PFSK-1 (cell line): ENCODE measurements around the gene ALDH16A1.

ENCODE experiments used
- FOXP2 ChIP-seq: optimal IDR thresholded peaks from 2 replicates; pipeline ENCODE3; 2011; ENCODE audit warnings: borderline replicate concordance, control low read depth, inconsistent platforms; ENCODE audit not compliant: insufficient read depth; ENCODE audit errors: extremely low read length, extremely low read depth
- POLR2AphosphoS5 ChIP-seq: IDR thresholded peaks from 2 replicates; pipeline ENCODE4 v1.6.1; 2012; ENCODE audit warnings: low read depth, mild to moderate bottlenecking, control low read depth, low read length, moderate library complexity
- REST ChIP-seq, 2 experiments: IDR thresholded peaks; 2 replicates each; pipeline versions ENCODE4 v1.6.1 to v1.8.0; 2011 to 2012; ENCODE audit warnings: low read depth in 2 of 2, low read length in 2 of 2, control low read depth in 1 of 2, inconsistent platforms in 1 of 2, mild to moderate bottlenecking in 1 of 2, moderate library complexity in 1 of 2; ENCODE audit not compliant: insufficient read depth in 1 of 2
- SIN3A ChIP-seq: IDR thresholded peaks from 2 replicates; pipeline ENCODE4 v1.6.1; 2012; ENCODE audit warnings: mild to moderate bottlenecking, low read length, moderate library complexity, borderline replicate concordance; ENCODE audit not compliant: insufficient read depth
- TAF1 ChIP-seq: IDR thresholded peaks from 2 replicates; pipeline ENCODE4 v1.6.1; 2012; ENCODE audit warnings: low read length, control low read depth, borderline replicate concordance; ENCODE audit not compliant: insufficient read depth

The ALDH16A1 gene

GRCh38 chr19:49422407-49423070 is 30.5 kb upstream of the ALDH16A1 start:
- TF ChIP-seq POLR2AphosphoS5 (no peak), FOXP2 (peak; percentile 9)

- TF ChIP-seq SIN3A: no peak
Observed at GRCh38 chr19:49423071-49423984, 29.7 kb upstream of the ALDH16A1 start, which contains the start of gene PTH2. Gene PTH2 (minus strand): TSS chr19:49423441. CDS start chr19:49423339, 102 bp downstream.

DNA sequence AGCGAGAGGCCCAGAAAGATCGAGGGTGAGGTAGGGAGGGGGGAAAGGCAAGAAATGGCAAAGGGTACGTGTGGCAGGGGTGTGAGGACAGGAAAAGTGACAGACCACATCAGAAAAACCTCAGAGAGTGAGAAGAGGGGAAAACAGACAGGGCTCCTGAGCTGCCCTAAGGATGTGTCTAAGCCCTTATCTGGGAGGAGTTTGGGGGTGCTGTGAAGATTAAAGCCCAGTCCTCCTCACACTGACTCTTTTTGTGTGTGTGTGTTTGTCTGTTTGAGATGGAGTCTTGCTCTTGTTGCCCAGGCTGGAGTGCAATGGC is 29.1 kb upstream of the ALDH16A1 start:
- no peak for TF ChIP-seq TAF1
- no peak for TF ChIP-seq SIN3A
- no peak for TF ChIP-seq REST (IDR thresholded peaks at IDR 0.05; ENCODE audit: insufficient read depth in 1 of 2, low read depth in 2 of 2, low read length in 2 of 2)
- no peak for TF ChIP-seq FOXP2
- no peak for TF ChIP-seq POLR2AphosphoS5

DNA sequence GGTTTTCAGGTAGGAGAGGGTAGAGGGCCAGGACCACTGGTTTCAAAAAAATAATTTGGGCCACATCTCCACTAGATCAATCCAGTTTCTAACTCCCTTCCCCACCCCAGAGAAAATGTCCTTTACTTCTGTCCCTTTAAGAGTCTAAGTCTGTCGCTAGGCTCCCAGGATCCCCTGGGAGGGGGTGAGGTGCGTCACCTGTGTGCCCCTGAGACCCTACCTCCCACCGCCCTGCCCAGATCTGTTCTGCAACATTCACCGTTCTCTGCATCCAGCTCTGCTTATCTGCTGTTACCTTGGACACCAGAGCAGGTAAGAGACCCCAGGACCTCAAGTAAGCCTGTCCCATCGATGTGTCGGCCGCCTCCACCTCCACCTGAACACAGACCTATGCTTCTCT is 27.8 kb upstream of the ALDH16A1 start, which contains the start of gene GFY:
TSS of gene GFY (plus strand) at position 211 of the 400 bp plus-strand sequence. CDS start 1,043 bp downstream, outside the sequence.
- no peak for TF ChIP-seq REST (IDR thresholded peaks at IDR 0.05; ENCODE audit: insufficient read depth in 1 of 2, low read depth in 2 of 2, low read length in 2 of 2)
- TF ChIP-seq POLR2AphosphoS5: no peak
- no peak for TF ChIP-seq FOXP2
- TF ChIP-seq SIN3A: no peak
- no peak for TF ChIP-seq TAF1

DNA sequence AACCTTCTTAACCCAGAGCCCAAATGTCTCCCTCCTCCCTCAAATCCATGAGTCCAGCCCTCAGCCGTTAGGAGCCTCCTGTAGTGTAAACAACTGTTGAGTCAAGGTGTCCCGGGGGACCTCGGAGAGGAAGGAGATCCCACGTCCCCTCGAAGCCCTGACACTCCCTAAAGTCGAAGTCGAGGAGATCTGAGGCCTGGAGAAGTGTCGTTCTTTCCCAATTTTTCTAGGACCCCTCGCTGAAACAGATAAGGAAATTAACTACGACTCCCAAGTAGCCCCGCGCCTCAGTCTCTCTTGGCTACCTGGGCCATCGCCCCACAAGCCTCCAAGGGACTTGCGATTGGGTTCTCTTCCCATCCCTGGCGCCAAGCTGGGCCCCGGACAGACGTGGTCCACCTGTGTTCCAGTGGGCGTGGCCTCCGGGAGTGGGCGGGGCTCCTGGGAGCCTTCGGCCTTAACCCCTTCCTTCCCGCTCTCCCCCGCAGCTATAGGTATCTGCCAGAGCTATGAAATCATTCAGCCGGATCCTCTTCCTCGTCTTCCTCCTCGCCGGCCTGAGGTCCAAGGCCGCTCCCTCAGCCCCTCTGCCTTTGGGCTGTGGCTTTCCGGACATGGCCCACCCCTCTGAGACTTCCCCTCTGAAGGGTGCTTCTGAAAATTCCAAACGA is 27.0 kb upstream of the ALDH16A1 start:
- TF ChIP-seq SIN3A (no peak), REST (IDR thresholded peaks at IDR 0.05; ENCODE audit: insufficient read depth in 1 of 2, low read depth in 2 of 2, low read length in 2 of 2) (no peak), TAF1 (no peak), POLR2AphosphoS5 (no peak), FOXP2 (no peak)

GRCh38 chr19:49427339-49427738 is 25.7 kb upstream of the ALDH16A1 start:
- TF ChIP-seq TAF1: no peak
